Skeletal muscle cell (primary cell): ENCODE data around the gene STRIP2.
"Not testable (repeated sequence)": the region's sequence is repeated elsewhere in the genome, so short reads cannot be mapped to it uniquely, and the experiment has no call there.

Source experiments
- DNase-seq: peaks from one replicate; pipeline ENCODE4 v3.0.0-alpha.2; 2010; ENCODE audit warnings: low read depth
- H3K4me3 ChIP-seq: 2 replicates; pipeline ENCODE4 v1.5.1; 2011; ENCODE audit warnings: low read depth, mild to moderate bottlenecking, control low read depth, low read length, moderate library complexity

The STRIP2 gene

GRCh38 chr7:129517931-129518330 lies 83.7 kb downstream of the STRIP2 start:
- H3K4me3 ChIP-seq = no peak overlapping the region
- DNase-seq = no peak

DNA sequence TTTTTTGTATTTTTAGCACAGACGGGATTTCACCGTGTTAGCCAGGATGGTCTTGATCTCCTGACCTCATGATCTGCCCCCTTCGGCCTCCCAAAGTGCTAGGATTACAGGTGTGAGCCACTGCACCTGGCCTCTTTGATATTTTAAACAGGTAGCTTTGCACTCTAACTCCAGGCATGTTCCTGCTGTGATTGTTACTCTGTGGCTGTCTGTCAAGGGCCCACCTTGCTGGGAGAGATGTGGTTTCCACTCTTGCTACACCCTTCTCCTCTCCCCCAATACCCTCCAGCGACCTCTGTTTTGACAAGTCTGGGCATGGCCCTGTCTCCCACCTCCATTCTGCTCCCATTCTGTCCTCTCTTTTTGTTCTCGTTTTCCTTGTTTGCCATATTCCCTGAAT lies 85.2 kb downstream of the STRIP2 start:
- no peak overlapping the region for H3K4me3 ChIP-seq
- DNase-seq = no peak

GRCh38 chr7:129522088-129522970 lies 88.1 kb downstream of the STRIP2 start:
- no peak overlapping the region for H3K4me3 ChIP-seq
- no peak for DNase-seq

DNA sequence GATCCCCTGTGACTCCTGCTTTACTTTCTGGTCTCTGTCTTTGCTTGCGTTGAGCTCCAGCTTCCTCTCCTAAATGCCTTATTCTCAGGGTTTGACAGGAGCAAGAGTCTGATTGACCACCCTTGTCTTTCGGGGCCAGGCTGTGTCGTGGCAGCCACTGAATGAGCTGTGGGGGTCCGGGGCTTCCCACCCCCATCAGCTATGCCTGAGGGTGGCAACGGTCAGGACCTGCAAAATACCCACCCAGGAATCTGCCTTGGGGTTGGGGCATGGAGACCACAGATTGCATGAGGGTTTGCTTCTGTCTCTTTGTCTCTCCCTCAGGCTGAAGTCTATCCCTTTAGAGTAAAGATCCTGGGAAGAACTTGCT lies 88.7 kb downstream of the STRIP2 start:
- no peak for DNase-seq
- H3K4me3 ChIP-seq = no peak overlapping the region

GRCh38 chr7:129523924-129524323 lies 89.7 kb downstream of the STRIP2 start:
- DNase-seq = no peak

GRCh38 chr7:129524405-129524804 lies 90.2 kb downstream of the STRIP2 start:
- not testable (repeated sequence) for H3K4me3 ChIP-seq
- DNase-seq = peak; percentile 25

More at GRCh38 chr7:129523924-129524323, 89.7 kb downstream of the STRIP2 start:
- no peak overlapping the region for H3K4me3 ChIP-seq

GRCh38 chr7:129525225-129525862 lies 91.1 kb downstream of the STRIP2 start:
- no peak overlapping the region for H3K4me3 ChIP-seq
- DNase-seq = no peak

DNA sequence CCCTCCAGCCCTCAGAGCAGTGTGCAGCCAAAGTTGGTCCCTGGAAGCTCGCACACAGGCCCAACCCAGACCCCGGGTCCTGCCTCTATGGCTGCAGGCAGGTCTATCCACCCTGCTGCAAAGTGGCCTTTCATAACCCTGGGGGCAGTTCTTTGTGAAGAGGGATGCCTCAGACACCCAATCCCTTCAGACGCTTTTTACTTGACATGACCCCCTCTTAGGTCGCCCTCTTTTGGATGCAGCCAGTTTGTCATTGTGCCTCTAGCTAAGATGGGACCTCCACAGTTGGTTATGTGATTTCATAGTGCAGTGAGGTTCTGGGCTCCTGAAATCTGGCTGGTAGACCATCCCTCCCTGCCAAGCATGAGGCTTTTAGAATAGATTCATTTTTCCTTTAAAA lies 95.4 kb downstream of the STRIP2 start:
- no peak overlapping the region for H3K4me3 ChIP-seq
- DNase-seq = no peak

GRCh38 chr7:129530795-129531391 lies 96.7 kb downstream of the STRIP2 start:
- peak; percentile 39 for DNase-seq
- no peak overlapping the region for H3K4me3 ChIP-seq

- no peak for DNase-seq
- no peak overlapping the region for H3K4me3 ChIP-seq
Measured at GRCh38 chr7:129531721-129532120, 97.5 kb downstream of the STRIP2 start.

DNA sequence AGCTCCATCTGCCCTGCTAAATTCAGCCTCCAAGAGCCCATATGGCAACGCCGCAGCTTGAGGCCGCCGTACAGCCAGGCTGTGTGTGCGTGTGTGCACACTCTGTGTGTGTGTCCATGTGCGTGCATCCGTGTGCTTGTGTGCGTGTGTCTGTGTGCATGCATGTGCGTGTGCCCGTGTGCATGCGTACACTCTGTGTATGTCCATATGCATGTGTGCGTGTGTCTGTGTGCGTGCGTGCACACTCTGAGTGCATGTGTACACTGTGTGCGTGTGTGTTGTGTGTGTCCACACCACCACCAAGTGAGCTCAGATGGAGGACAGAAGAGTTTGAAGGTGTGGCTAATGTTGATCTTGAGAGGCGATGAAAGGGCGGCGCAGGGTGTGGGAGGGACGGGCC lies 98.1 kb downstream of the STRIP2 start:
- DNase-seq = no peak
- no peak overlapping the region for H3K4me3 ChIP-seq

DNA sequence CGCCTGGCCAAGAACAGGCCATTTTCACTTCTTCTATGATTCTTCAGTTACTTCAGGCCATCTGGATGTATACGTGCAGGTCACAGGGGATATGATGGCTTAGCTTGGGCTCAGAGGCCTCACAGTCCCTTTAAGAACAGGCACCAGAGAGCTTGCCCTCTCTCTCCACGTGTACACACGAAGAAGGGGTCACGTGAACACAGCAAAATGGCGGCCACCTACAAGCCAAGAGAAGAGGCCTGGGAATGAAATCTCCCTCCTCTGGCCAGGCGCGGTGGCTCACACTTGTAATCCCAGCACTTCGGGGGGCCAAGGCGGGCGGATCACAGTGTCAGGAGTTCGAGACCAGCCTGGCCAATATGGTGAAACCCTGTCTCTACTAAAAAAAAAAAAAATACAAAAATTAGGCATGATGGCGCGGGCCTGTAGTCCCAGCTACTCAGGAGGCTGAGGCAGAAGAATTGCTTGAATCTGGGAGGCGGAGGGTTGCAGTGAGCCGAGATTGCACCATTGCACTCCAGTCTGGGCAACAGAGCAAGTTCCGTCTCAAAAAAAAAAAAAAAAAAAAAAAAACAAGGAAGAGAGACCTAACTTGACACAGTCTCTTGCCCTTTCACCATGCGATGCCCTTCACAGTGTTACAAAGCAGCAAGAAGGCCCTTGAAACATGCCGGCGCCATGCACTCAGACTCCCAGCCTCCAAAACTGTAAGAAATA lies 100.5 kb downstream of the STRIP2 start:
- DNase-seq, H3K4me3 ChIP-seq: not testable (repeated sequence)

GRCh38 chr7:129535896-129536295 lies 101.7 kb downstream of the STRIP2 start:
- no peak for DNase-seq
- no peak overlapping the region for H3K4me3 ChIP-seq

DNA sequence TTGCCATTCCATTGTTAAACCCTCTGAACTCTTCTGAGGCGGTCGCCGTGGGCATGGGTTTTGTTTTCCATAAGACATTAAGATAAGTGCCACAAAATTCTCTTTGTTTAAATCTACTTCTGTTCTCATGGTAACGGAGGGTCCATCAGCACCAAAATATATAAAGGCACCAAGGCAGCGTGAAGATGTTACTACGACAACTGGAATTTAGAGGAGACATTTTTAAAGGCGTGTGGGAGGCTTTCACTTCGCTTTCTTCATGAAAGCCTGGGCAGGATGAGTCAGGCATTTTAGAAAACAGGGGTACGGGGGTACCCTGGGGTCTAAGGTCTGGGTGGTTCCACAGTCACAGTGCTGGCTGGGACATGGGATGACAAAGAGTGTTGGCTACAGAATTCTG lies 102.1 kb downstream of the STRIP2 start:
- H3K4me3 ChIP-seq = no peak overlapping the region
- DNase-seq = no peak
